HepG2 (cell line): ENCODE results near the gene IL1R1. TPM values are rescaled to one million over a fixed set of nuclear protein-coding genes. Genes with fewer than 3 reads are reported as not detected.

Experiments
- ATAC-seq: fragments of 200-7000 bp; cut with Tn5 transposase; 3 replicates; pipeline ENCODE4 v1.9.1; 2020; ENCODE audit warnings: mild to moderate bottlenecking, moderate library complexity
- BruUV-seq: library from RNA; stranded (reverse); fragments of 400-500 nt; replicated peaks from 2 replicates; lab custom pipeline; 2021; lab: Mats Ljungman, UMichigan
- CTCF ChIA-PET: fragments of 300-600 bp; formaldehyde crosslinking; extraction: SDS; loops from one replicate; lab custom pipeline; 2021; ENCODE audit warnings: low total read pairs, inconsistent platforms, low intra/inter-chr PET ratio; lab: Yijun Ruan, JAX
- POLR2A ChIA-PET: fragments of 350-600 bp; sonication (Branson Sonifier 250); formaldehyde crosslinking; loops from one replicate; lab custom pipeline; 2020; ENCODE audit warnings: antibody characterized with exemption, inconsistent platforms; lab: Yijun Ruan, JAX
- DNase-seq: peaks from one replicate; pipeline ENCODE4 v3.0.0-alpha.2; 2015; ENCODE audit warnings: low spot score
- FAIRE-seq: peaks from 3 replicates; lab custom pipeline; 2011; peaks lifted over from hg19 to GRCh38; lab: Jason Lieb, UNC
- H2AFZ ChIP-seq: one replicate; pipeline ENCODE4 v1.6.1; 2011; ENCODE audit warnings: low read length, inconsistent platforms
- H3K27ac ChIP-seq: fragments of 300-600 bp; 3 replicates; pipeline ENCODE4 v1.8.0; 2011; ENCODE audit warnings: mixed run types, mild to moderate bottlenecking, mixed read lengths, low read length, inconsistent platforms; ENCODE audit not compliant: insufficient read depth; ENCODE audit errors: extremely low read length
- H3K27me3 ChIP-seq, 2 experiments: fragments of 200-600 bp in 1 of 2; 2 replicates in 1 of 2; 3 replicates in 1 of 2; pipeline versions ENCODE4 v1.6.0 to v1.8.0; 2011; ENCODE audit warnings: low read length in 2 of 2, mild to moderate bottlenecking in 2 of 2, moderate library complexity in 2 of 2, inconsistent platforms in 1 of 2; ENCODE audit not compliant: insufficient read depth in 2 of 2, control insufficient read depth in 1 of 2
- H3K36me3 ChIP-seq, 2 experiments: fragments of 200-600 bp in 1 of 2; replicated peaks in 1 of 2; 2 replicates in 1 of 2; 3 replicates in 1 of 2; pipeline versions ENCODE4 v1.5.1 to v1.8.0; 2011; ENCODE audit warnings: low read length in 2 of 2, inconsistent platforms in 1 of 2; ENCODE audit not compliant: insufficient read depth in 2 of 2, control insufficient read depth in 1 of 2
- H3K4me1 ChIP-seq: 2 replicates; pipeline ENCODE4 v1.5.1; 2012; ENCODE audit warnings: low read length, inconsistent platforms; ENCODE audit not compliant: insufficient read depth
- H3K4me2 ChIP-seq: 2 replicates; pipeline ENCODE4 v1.6.0; 2011; ENCODE audit warnings: low read depth, low read length, inconsistent platforms
- H3K4me3 ChIP-seq, 3 experiments: fragments of 200-600 bp in 1 of 3; sonication (generic), shearing (Covaris generic) in 1 of 3; replicated peaks in 1 of 3; 2 replicates each; pipeline ENCODE4 v1.5.1; 2011 to 2016; ENCODE audit warnings: low read length in 3 of 3, inconsistent platforms in 2 of 3, low read depth in 2 of 3, mild to moderate bottlenecking in 2 of 3, control low read depth in 1 of 3, mixed read lengths in 1 of 3; ENCODE audit not compliant: insufficient read depth in 1 of 3
- H3K79me2 ChIP-seq: one replicate; pipeline ENCODE4 v1.6.1; 2011; ENCODE audit warnings: low read length, inconsistent platforms; ENCODE audit not compliant: insufficient read depth
- H3K9ac ChIP-seq: 2 replicates; pipeline ENCODE4 v1.6.0; 2011; ENCODE audit warnings: mild to moderate bottlenecking, low read depth, low read length, inconsistent platforms; ENCODE audit not compliant: insufficient read depth
- H3K9me3 ChIP-seq: 2 replicates; pipeline ENCODE4 v1.5.1; 2012; ENCODE audit warnings: mild to moderate bottlenecking, low read length
- H4K20me1 ChIP-seq: 2 replicates; pipeline ENCODE4 v1.6.0; 2011; ENCODE audit warnings: inconsistent platforms, mild to moderate bottlenecking, low read length, moderate library complexity; ENCODE audit not compliant: insufficient read depth
- AGO2 ChIP-seq: fragments of 200-400 bp; formaldehyde crosslinking; optimal IDR thresholded peaks from 2 replicates; pipeline ENCODE3; 2017; ENCODE audit warnings: mild to moderate bottlenecking, low read depth, low read length, moderate library complexity
- MAFF ChIP-seq: IDR thresholded peaks from 2 replicates; pipeline ENCODE4 v1.6.1; 2011; ENCODE audit warnings: low read depth, low read length, improper control_type of control experiment
- MAFK ChIP-seq, 2 experiments: IDR thresholded peaks in 1 of 2; conservative IDR thresholded peaks in 1 of 2; 2 replicates each; pipeline ENCODE4 v1.6.1; 2011; ENCODE audit warnings: improper control_type of control experiment in 2 of 2, low read length in 2 of 2
- ZFAT ChIP-seq: sonication (generic); formaldehyde crosslinking; conservative IDR thresholded peaks from 2 replicates; pipeline ENCODE4 v1.8.1; 2023; ENCODE audit warnings: missing genetic modification reagents, inconsistent platforms
- WGBS: methylation state at CpG from one replicate; pipeline ENCODE4 v1.1.6; 2017; ENCODE audit warnings: low lambda C conversion rate; 5-methylcytosine and 5-hydroxymethylcytosine counted together
- in situ Hi-C: cut with HindIII; loops from 2 replicates; pipeline ENCODE4 v1.10.0; 2017; ENCODE audit warnings: low pct_unique_long_range_greater_than_20kb; ENCODE audit not compliant: extremely low pct_ligation_motif_present
- intact Hi-C: fragments of 100-400 bp; cut with micrococcal nuclease; formaldehyde crosslinking; loops from one replicate; pipeline ENCODE4 v1.10.0; 2022; ENCODE audit not compliant: unreplicated experiment
- polyA plus RNA-seq, 8 experiments: library from polyadenylated mRNA; depleted of rRNA in 3 of 8; stranded (reverse) in 7 of 8; unstranded in 1 of 8; fragments of >200 nt; fragmentation: Illumina TruSeq in 4 of 8; extraction: Trizol in 4 of 8; gene quantifications; 2 replicates each; pipeline versions ENCODE4 v1.2.1 to v1.2.3, GENCODE V29; 2011 to 2016; ENCODE audit warnings: low read depth in 4 of 8, missing spikeins in 1 of 8, mixed read lengths in 1 of 8; ENCODE audit not compliant: insufficient read depth in 1 of 8
- total RNA-seq, 5 experiments: library from RNA; depleted of rRNA; stranded (reverse); fragments of >200 nt; fragmentation: Illumina TruSeq; extraction: Trizol; gene quantifications; 2 replicates each; pipeline ENCODE4 v1.2.3, GENCODE V29; 2016; ENCODE audit warnings: low read depth in 1 of 5
- TF ChIP-seq, protein P1 (sequence below): sonication (generic); formaldehyde crosslinking; IDR thresholded peaks from 2 replicates; pipeline ENCODE4 v1.5.1; 2020; ENCODE audit warnings: mild to moderate bottlenecking, missing genetic modification reagents, moderate library complexity
- TF ChIP-seq, protein P2 (sequence below): IDR thresholded peaks from 2 replicates; pipeline ENCODE4 v1.6.1; 2016; ENCODE audit warnings: mild to moderate bottlenecking, missing biosample characterization, missing genetic modification reagents

The IL1R1 gene
- total and polyA plus RNA-seq, 2 of the 13 experiments (the other 11 are each of a cell fraction or from before 2014, with no cell fraction given) = 38.0 to 93.1 TPM

DNA sequence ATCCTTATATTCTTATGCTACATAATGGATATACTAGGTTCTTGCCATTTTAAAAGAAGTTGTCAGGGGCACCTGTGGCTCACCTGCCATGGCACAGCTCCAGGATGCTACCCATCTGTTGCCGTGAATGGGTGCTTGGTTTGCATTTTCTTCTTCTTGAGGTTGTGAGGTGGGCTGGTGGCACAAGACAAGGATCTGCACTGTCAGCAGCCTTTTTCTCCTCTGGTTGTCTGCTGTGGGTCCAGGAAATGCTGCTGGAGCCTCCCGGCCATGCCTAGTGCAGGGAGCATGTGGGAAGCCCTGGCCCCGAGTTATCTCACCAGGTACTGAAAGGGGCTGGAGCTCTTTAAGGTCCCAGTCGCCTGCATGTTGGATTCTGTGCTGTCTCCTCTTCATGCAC is 2.6 kb downstream of the IL1R1 start:
- Histone ChIP-seq H2AFZ (no peak overlapping the region), H3K4me3 (no peak overlapping the region), H3K36me3 (peaks cover 11 to 46% of the 10 kb centered on the region in 2 experiments), H3K79me2 (peaks cover 82% of the 10 kb centered on the region), H4K20me1 (no peaks in the 10 kb centered on the region), H3K4me2 (peak overlapping the region; percentile 98; the same call in 1 of the 2 replicates), H3K4me1 (peaks cover 88% of the 10 kb centered on the region), H3K27ac (no peak overlapping the region), H3K9ac (no peak overlapping the region)
- CTCF ChIA-PET = no interaction called here
- in situ Hi-C loops (no loop called here), intact Hi-C loops (no loop called here)
- no peak for DNase-seq
- BruUV-seq = no TSS peak
- POLR2A ChIA-PET = interaction anchor here (1.9 to 5.4 kb wide), 4 partner anchors 9 to 75 kb away, joined by 6 to 128 read pairs (median 52); no protein-coding TSS in a partner anchor
- no peak for ATAC-seq
- FAIRE-seq = no peak
- 91% methylated on average over 4 of the region's 4 CpGs for WGBS
- TF ChIP-seq MAFK (conservative IDR thresholded peaks at IDR 0.05 in 1 of 2, IDR thresholded peaks at IDR 0.05 in 1 of 2; ENCODE audit: low read length in 2 of 2) (peak; percentile 67 to 71), MAFF (peak; percentile 53; the same call in 1 of the 2 replicates), AGO2 (peak; percentile 44), ZFAT (CRISPR knock-in tag) (no peak)
- TF ChIP-seq, protein P1, sequence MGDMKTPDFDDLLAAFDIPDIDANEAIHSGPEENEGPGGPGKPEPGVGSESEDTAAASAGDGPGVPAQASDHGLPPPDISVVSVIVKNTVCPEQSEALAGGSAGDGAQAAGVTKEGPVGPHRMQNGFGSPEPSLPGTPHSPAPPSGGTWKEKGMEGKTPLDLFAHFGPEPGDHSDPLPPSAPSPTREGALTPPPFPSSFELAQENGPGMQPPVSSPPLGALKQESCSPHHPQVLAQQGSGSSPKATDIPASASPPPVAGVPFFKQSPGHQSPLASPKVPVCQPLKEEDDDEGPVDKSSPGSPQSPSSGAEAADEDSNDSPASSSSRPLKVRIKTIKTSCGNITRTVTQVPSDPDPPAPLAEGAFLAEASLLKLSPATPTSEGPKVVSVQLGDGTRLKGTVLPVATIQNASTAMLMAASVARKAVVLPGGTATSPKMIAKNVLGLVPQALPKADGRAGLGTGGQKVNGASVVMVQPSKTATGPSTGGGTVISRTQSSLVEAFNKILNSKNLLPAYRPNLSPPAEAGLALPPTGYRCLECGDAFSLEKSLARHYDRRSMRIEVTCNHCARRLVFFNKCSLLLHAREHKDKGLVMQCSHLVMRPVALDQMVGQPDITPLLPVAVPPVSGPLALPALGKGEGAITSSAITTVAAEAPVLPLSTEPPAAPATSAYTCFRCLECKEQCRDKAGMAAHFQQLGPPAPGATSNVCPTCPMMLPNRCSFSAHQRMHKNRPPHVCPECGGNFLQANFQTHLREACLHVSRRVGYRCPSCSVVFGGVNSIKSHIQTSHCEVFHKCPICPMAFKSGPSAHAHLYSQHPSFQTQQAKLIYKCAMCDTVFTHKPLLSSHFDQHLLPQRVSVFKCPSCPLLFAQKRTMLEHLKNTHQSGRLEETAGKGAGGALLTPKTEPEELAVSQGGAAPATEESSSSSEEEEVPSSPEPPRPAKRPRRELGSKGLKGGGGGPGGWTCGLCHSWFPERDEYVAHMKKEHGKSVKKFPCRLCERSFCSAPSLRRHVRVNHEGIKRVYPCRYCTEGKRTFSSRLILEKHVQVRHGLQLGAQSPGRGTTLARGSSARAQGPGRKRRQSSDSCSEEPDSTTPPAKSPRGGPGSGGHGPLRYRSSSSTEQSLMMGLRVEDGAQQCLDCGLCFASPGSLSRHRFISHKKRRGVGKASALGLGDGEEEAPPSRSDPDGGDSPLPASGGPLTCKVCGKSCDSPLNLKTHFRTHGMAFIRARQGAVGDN (CRISPR knock-in tag) = peak; percentile 45
- TF ChIP-seq, protein P2, sequence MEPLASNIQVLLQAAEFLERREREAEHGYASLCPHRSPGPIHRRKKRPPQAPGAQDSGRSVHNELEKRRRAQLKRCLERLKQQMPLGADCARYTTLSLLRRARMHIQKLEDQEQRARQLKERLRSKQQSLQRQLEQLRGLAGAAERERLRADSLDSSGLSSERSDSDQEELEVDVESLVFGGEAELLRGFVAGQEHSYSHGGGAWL (CRISPR knock-in tag) = 0 out of 2 replicates have a peak, but pooled peaks have one; percentile 19
- TF ChIP-seq, all 625 proteins: peak for 5
- no peaks in the 10 kb centered on the region; a peak in 1 of 5 replicates for H3K27me3 ChIP-seq
- H3K9me3 ChIP-seq = peaks cover 4% of the 10 kb centered on the region; the same call in 1 of the 2 replicates
